Keratinocyte (primary cell): ENCODE data around the gene SHROOM3.

Source experiments
- CTCF ChIP-seq, 3 experiments: IDR thresholded peaks in 1 of 3; conservative IDR thresholded peaks in 1 of 3; optimal IDR thresholded peaks in 1 of 3; 2 replicates in 2 of 3; 3 replicates in 1 of 3; pipeline versions ENCODE3 to v1.5.1; 2011; ENCODE audit warnings: low read length in 3 of 3, mild to moderate bottlenecking in 3 of 3, moderate library complexity in 2 of 3, control low read depth in 1 of 3, inconsistent platforms in 1 of 3; ENCODE audit not compliant: insufficient read depth in 2 of 3; ENCODE audit errors: extremely low read depth in 1 of 3
- EZH2 ChIP-seq: IDR thresholded peaks from one replicate; pipeline ENCODE4 v1.6.1; 2012; ENCODE audit warnings: inconsistent platforms, mild to moderate bottlenecking, low read length, moderate library complexity

GRCh38 chr4:76716658-76717057, 281.6 kb downstream of the SHROOM3 start:
- TF ChIP-seq CTCF (optimal IDR thresholded peaks at IDR 0.05 in 1 of 3, IDR thresholded peaks at IDR 0.05 in 1 of 3, conservative IDR thresholded peaks at IDR 0.05 in 1 of 3; ENCODE audit: extremely low read depth in 1 of 3, insufficient read depth in 2 of 3, low read length in 3 of 3), result no peak
- TF ChIP-seq EZH2, result no peak
